Stimulated activated CD8-positive, alpha-beta memory T cell treated with anti-CD3 and anti-CD28 coated beads, Interleukin-4, amount 100 ng/mL, for 4 hours (primary cell): Measurements from ENCODE around the gene EIF4G1.

Experiments used
- DNase-seq, 2 donors: peaks; one replicate each; pipeline ENCODE4 v3.0.0-alpha.2; 2020; ENCODE audit warnings: low read depth in 2 of 2, low spot score in 1 of 2

EIF4G1 gene

GRCh38 chr3:184306341-184306972, 7.9 kb upstream of the EIF4G1 start:
- no peak for DNase-seq

GRCh38 chr3:184307915-184308314, 6.5 kb upstream of the EIF4G1 start:
- DNase-seq, result no peak

DNA sequence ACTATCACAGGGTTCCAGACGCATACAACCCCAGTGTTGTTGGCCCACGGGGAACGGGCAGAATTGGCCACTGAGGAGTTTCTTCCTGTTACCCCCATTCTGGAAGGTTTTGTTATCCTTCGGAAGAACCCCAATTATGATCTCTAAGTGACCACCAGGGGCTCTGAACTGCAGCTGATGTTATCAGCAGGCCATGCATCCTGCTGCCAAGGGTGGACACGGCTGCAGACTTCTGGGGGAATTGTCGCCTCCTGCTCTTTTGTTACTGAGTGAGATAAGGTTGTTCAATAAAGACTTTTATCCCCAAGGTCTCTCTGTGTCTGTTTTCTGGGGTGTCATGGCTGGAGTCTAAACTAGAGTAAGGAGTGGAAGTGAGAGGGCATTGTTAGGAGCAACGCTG, 5.7 kb upstream of the EIF4G1 start:
- DNase-seq, result no peak

- no peak for DNase-seq
Observed at GRCh38 chr3:184311633-184312032, 2.8 kb upstream of the EIF4G1 start.

GRCh38 chr3:184314700-184315542, 515 bp downstream of the EIF4G1 start:
- DNase-seq, result peak in 1 of 2 donors; percentile 44

- DNase-seq, result no peak
Observed at GRCh38 chr3:184315543-184315867, 1.1 kb downstream of the EIF4G1 start.

DNA sequence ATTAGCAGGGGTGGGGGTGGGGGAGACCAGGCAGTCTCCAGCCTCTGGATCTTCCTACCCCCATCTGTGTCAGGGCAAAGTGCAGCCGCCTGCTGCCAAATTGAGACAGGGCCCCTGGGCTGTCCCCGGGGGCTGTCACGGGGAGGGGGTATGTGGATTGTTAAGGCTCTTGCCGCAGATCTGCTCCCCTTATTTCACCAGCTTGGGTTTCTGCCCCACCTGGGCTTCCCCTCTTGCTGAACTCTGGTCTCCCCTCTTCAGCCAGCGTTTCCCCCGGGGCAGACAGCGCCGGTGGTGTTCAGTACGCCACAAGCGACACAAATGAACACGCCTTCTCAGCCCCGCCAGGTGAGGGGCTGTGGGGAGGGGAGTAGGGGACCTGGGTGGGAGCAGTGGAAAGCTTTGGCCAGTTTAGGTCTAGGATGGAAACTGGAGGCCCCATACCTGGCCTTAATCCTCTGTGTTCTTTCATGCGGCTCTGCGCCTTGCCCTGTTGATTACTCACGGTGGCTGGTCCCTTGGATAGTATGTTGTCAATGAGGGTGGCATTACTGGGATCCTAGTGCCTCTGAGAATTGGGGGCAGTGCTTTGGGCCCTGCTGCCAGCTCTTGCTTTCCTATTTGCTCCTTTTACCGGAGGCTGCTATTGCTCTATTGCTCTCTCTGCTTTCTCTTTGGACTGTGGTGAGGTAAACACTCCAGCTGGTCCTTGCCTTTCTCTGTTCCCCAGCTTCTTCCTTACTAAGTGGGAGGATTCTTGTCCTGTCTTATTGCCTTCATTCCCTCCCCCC, 1.7 kb downstream of the EIF4G1 start:
- no peak for DNase-seq

- DNase-seq, result no peak
Observed at GRCh38 chr3:184316792-184317191, 2.4 kb downstream of the EIF4G1 start.

- no peak for DNase-seq
Observed at GRCh38 chr3:184317201-184317600, 2.8 kb downstream of the EIF4G1 start.

DNA sequence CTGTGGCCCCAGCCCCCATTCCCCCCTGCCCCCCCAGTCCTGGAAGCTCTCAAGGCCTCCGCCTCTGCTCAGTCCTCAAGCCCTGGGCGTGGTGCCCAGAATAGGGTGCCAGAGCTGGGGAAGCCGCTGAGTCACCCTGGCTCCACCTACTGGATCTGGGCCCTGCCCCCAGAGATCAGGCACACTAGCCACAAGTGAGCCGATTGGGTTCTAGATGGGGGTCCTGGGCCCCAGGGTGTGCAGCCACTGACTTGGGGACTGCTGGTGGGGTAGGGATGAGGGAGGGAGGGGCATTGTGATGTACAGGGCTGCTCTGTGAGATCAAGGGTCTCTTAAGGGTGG, 5.7 kb downstream of the EIF4G1 start:
- no peak for DNase-seq

- DNase-seq, result no peak
Observed at GRCh38 chr3:184321666-184322065, 7.3 kb downstream of the EIF4G1 start.

DNA sequence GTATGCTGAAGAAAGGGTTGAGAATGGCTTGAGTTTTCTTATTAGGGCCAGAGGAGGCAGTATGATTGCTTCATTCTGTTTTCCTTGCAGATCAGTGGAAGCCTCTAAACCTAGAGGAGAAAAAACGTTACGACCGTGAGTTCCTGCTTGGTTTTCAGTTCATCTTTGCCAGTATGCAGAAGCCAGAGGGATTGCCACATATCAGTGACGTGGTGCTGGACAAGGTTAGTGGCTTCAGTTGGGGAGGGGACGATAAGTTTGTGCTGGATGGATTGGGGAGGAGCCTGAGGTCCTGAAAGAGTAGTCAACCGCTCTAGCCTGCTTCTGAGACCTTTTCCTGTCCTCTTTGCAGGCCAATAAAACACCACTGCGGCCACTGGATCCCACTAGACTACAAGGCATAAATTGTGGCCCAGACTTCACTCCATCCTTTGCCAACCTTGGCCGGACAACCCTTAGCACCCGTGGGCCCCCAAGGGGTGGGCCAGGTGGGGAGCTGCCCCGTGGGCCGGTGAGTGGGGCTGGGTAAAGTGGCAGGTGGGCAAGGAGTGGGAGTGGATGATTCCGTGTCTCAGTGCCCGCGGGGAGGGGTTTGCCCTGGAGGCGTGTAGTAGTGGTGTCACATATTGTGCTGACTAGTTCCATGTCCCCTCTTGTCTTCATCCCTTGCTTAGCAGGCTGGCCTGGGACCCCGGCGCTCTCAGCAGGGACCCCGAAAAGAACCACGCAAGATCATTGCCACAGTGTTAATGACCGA, 8.5 kb downstream of the EIF4G1 start:
- no peak for DNase-seq

- DNase-seq, result no peak
Observed at GRCh38 chr3:184323696-184324095, 9.3 kb downstream of the EIF4G1 start.

DNA sequence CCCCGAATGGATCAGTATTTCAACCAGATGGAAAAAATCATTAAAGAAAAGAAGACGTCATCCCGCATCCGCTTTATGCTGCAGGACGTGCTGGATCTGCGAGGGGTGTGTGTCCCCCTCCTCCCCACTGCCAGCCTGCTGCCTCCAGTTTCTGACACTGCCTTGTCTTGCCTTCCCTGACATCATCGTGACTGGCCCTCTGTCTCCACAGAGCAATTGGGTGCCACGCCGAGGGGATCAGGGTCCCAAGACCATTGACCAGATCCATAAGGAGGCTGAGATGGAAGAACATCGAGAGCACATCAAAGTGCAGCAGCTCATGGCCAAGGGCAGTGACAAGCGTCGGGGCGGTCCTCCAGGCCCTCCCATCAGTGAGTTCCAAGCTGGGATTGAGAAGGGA, 10.9 kb downstream of the EIF4G1 start:
- no peak for DNase-seq

- DNase-seq, result no peak
Observed at GRCh38 chr3:184325715-184326369, 11.4 kb downstream of the EIF4G1 start.

GRCh38 chr3:184327171-184327570, 12.8 kb downstream of the EIF4G1 start:
- no peak for DNase-seq

DNA sequence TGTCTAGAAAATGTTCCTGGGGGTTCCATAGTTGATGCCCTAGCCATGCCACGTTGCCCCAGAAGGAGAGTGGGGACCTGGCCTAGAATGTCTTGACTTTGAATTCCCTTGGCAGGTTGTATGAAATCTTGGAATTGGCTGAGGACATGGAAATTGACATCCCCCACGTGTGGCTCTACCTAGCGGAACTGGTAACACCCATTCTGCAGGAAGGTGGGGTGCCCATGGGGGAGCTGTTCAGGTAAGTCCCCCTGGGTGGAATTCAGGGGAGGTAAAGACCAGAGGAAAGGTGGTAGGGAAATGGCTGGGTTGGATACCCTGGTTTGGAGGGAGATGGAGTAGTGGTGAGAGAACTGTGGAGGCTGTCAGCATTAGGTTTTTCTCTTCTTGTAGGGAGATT, 14.1 kb downstream of the EIF4G1 start:
- no peak for DNase-seq

GRCh38 chr3:184332370-184333090, 18.1 kb downstream of the EIF4G1 start:
- DNase-seq, result no peak

DNA sequence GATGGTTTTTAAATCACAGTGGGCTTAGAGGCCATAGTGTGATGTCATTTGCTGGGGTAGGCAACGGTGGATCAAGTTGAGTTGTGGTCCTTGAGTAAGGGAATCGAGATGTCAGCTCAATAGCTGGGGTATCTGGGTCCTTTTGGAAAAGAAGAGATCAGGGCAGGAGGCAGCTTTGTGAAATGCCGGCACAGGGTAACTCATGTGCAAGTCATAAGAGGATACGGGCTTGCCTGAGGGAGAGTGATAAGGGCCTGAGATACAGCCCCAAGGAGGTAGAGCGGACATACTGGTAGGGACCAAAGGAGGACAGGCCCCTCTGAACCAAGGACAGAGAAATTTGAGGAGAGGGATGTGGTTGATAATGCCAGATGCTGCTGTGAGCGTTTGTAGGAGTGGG, 18.8 kb downstream of the EIF4G1 start:
- DNase-seq, result no peak

DNA sequence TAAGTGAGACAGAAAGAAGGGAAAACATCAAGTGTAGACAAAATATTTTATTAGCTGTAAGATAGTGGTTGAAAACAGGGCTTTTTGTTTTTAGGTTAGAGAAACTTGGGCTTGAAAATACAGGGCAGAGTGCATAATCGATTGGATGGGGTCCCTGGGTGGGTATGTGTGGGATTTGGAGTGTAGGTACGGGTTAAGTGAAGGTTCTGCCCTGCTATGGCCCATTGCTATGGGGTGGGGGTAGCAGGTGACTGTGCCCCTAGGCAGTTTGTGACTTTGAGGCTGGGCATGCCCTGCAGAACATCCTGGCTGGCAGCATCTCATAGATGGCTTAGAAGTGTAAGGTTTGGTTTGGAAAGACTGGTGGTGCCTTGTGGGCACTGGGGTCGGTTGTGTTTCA, 19.3 kb downstream of the EIF4G1 start:
- DNase-seq, result no peak
